Hepatocyte (in vitro differentiated cells): Measurements from ENCODE around the gene EPHB2.

Experiments used
- EZH2 ChIP-seq: fragments of 200-600 bp; sonication (generic); IDR thresholded peaks from 2 replicates; pipeline ENCODE4 v1.6.1; 2016; ENCODE audit warnings: antibody characterized with exemption, mild to moderate bottlenecking, borderline replicate concordance
- EZH2phosphoT487 ChIP-seq: fragments of 200-600 bp; sonication (generic); IDR thresholded peaks from one replicate; pipeline ENCODE4 v1.6.1; 2018; ENCODE audit warnings: antibody characterized with exemption, mild to moderate bottlenecking, low read depth, moderate library complexity; ENCODE audit not compliant: unreplicated experiment, severe bottlenecking
- TF ChIP-seq, protein P1 (sequence below): fragments of 200-600 bp; sonication (generic); IDR thresholded peaks from 2 replicates; pipeline ENCODE4 v1.5.1; 2016; ENCODE audit warnings: antibody characterized with exemption, mild to moderate bottlenecking; ENCODE audit not compliant: poor library complexity

DNA sequence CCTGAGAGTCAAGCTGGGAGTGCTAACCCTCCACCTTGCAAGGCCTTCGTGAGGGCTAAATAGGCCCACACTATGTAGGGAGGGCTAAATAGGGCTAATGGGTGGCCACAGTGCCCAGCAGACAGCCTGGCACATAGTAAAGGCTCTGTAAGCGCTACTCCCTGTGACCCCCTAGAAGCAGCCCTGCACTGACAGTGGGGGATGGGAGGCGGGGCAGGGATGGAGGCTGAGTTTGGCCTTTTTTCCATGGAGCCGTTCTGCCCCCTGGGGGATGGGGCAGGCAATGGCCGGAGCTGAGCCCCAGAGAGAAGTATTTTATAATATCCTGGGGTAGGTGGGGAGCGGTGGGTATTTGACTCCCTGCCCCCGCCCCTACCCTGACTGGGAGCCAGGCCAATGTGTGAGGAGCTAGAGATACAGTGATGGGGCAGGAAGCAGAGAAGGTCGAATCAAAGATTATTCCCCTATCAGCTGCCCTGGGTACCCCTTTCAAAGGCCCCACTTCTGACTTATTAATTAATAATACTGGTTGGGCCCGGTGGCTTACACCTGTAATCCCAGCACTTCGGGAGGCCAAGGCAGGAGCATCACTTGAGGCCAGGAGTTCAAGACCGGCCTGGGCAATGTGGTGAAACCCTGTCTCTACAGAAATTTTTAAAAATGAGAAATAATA, 219.7 kb downstream of the EPHB2 start:
- TF ChIP-seq, protein P1, sequence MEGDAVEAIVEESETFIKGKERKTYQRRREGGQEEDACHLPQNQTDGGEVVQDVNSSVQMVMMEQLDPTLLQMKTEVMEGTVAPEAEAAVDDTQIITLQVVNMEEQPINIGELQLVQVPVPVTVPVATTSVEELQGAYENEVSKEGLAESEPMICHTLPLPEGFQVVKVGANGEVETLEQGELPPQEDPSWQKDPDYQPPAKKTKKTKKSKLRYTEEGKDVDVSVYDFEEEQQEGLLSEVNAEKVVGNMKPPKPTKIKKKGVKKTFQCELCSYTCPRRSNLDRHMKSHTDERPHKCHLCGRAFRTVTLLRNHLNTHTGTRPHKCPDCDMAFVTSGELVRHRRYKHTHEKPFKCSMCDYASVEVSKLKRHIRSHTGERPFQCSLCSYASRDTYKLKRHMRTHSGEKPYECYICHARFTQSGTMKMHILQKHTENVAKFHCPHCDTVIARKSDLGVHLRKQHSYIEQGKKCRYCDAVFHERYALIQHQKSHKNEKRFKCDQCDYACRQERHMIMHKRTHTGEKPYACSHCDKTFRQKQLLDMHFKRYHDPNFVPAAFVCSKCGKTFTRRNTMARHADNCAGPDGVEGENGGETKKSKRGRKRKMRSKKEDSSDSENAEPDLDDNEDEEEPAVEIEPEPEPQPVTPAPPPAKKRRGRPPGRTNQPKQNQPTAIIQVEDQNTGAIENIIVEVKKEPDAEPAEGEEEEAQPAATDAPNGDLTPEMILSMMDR = peak; percentile 53
- TF ChIP-seq EZH2phosphoT487 (no peak), EZH2 (no peak)
